Fibroblast of villous mesenchyme (primary cell): ENCODE data around the gene HERC5. TPM values are rescaled to one million over a fixed set of nuclear protein-coding genes. Genes with fewer than 3 reads are reported as not detected.
A peak's percentile ranks its signal among the peaks of the same experiment; 100 is the strongest.

Experiments used
- DNase-seq: peaks from one replicate; pipeline ENCODE4 v3.0.0-alpha.2; 2010; ENCODE audit warnings: low read depth
- H3K4me3 ChIP-seq: 2 replicates; pipeline ENCODE4 v1.5.1; 2011; ENCODE audit warnings: low read depth, mild to moderate bottlenecking, low read length
- CTCF ChIP-seq: IDR thresholded peaks from 2 replicates; pipeline ENCODE4 v1.5.1; 2012; ENCODE audit warnings: low read depth, mild to moderate bottlenecking, low read length; ENCODE audit not compliant: insufficient read depth
- total RNA-seq: library from RNA; depleted of rRNA; stranded (reverse); fragments of >200 nt; gene quantifications from 2 replicates; pipeline ENCODE4 v1.2.3, GENCODE V29; 2012

HERC5 gene
- total RNA-seq, 1 donor: 0.86 TPM

- no peak for TF ChIP-seq CTCF
- no peak overlapping the region for H3K4me3 ChIP-seq
- DNase-seq: no peak
Measured at GRCh38 chr4:88527787-88528186, 70.9 kb downstream of the HERC5 start.

GRCh38 chr4:88528861-88529260 is 71.9 kb downstream of the HERC5 start:
- no peak overlapping the region for H3K4me3 ChIP-seq
- no peak for TF ChIP-seq CTCF
- DNase-seq: no peak

GRCh38 chr4:88531549-88531948 is 74.6 kb downstream of the HERC5 start:
- DNase-seq: no peak
- no peak overlapping the region for H3K4me3 ChIP-seq
- no peak for TF ChIP-seq CTCF

- H3K4me3 ChIP-seq: no peak overlapping the region
- peak; percentile 55 for DNase-seq
- no peak for TF ChIP-seq CTCF
Measured at GRCh38 chr4:88533088-88533790, 76.3 kb downstream of the HERC5 start.

GRCh38 chr4:88533937-88534750 is 77.2 kb downstream of the HERC5 start:
- no peak overlapping the region for H3K4me3 ChIP-seq
- peak; percentile 75 for DNase-seq
- no peak for TF ChIP-seq CTCF

GRCh38 chr4:88535090-88535755 is 78.3 kb downstream of the HERC5 start:
- H3K4me3 ChIP-seq: no peak overlapping the region
- DNase-seq: no peak
- TF ChIP-seq CTCF: no peak
